Measurements from ENCODE around the gene LHX3. TPM values are rescaled to one million over a fixed set of nuclear protein-coding genes. Genes with fewer than 3 reads are reported as not detected.

Gene LHX3
- total RNA-seq, 2 experiments from 2014 or later, result 0.08 TPM; not detected in 1

- Mint-ChIP-seq H3K27me3 (peaks cover 22% of the 10 kb centered on the region), H3K27ac (no peak overlapping the region), H3K4me1 (no peaks in the 10 kb centered on the region), H3K36me3 (ENCODE audit: low read depth) (no peaks in the 10 kb centered on the region), H3K4me3 (no peak overlapping the region), H3K9me3 (no peaks in the 10 kb centered on the region)
- POLR2A ChIA-PET, result no interaction called here
- no peak for DNase-seq
- CTCF ChIA-PET, result no interaction called here
These were observed 17.7 kb downstream of the LHX3 start for GRCh38 chr9:136187197-136187596.

DNA sequence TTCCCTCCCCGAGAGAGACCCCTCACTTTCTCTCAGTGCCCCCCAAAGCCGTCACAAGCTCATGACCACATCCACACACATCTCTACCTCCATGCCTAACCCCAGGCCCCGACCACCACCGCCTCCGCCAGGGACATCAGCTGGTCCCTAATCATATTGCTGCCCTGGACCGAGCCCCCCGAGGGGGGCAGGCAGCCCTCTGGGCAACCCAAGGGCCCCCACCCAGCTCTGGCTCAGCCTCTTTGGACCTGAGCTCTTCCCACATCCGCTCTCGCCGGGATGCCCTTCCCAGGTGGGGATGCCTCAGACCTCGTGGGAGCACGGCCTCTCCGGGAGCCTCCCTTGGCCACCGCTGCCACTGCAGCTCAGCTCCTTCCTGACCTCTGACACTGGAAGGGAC is 18.5 kb downstream of the LHX3 start:
- POLR2A ChIA-PET, result no interaction called here
- Mint-ChIP-seq H3K36me3 (ENCODE audit: low read depth) (no peaks in the 10 kb centered on the region), H3K4me3 (no peak overlapping the region), H3K27ac (no peak overlapping the region), H3K27me3 (peaks cover 15% of the 10 kb centered on the region), H3K4me1 (no peaks in the 10 kb centered on the region), H3K9me3 (no peaks in the 10 kb centered on the region)
- CTCF ChIA-PET, result interaction anchor here (1.0 kb wide), 1 partner anchor 93 kb away, joined by 3 read pairs; no protein-coding TSS in a partner anchor
- DNase-seq, result no peak

GRCh38 chr9:136185596-136186366 is 19.1 kb downstream of the LHX3 start:
- H3K27ac Mint-ChIP-seq, result no peak overlapping the region

GRCh38 chr9:136185066-136185465 is 19.9 kb downstream of the LHX3 start:
- no peak overlapping the region for H3K27ac Mint-ChIP-seq
- peaks cover 2% of the 10 kb centered on the region for H3K27me3 Mint-ChIP-seq
- no peak for DNase-seq
- ChIA-PET POLR2A (no interaction called here), CTCF (no interaction called here)
- H3K36me3 Mint-ChIP-seq (ENCODE audit: low read depth), result no peaks in the 10 kb centered on the region
- H3K4me1 Mint-ChIP-seq, result no peaks in the 10 kb centered on the region
- H3K4me3 Mint-ChIP-seq, result no peak overlapping the region
- H3K9me3 Mint-ChIP-seq, result no peaks in the 10 kb centered on the region

More at GRCh38 chr9:136185596-136186366, 19.1 kb downstream of the LHX3 start:
- no peak for DNase-seq
- H3K27me3 Mint-ChIP-seq, result peaks cover 9% of the 10 kb centered on the region
- no peaks in the 10 kb centered on the region for H3K36me3 Mint-ChIP-seq (ENCODE audit: low read depth)
- CTCF ChIA-PET, result interaction anchor here (1.0 kb wide), 1 partner anchor 93 kb away, joined by 3 read pairs; no protein-coding TSS in a partner anchor
- POLR2A ChIA-PET, result no interaction called here
- H3K9me3 Mint-ChIP-seq, result no peaks in the 10 kb centered on the region
- H3K4me3 Mint-ChIP-seq, result no peak overlapping the region
- H3K4me1 Mint-ChIP-seq, result no peaks in the 10 kb centered on the region

GRCh38 chr9:136182850-136183422 is 22.0 kb downstream of the LHX3 start:
- H3K27ac Mint-ChIP-seq, result no peak overlapping the region
- no peaks in the 10 kb centered on the region for H3K4me1 Mint-ChIP-seq
- ChIA-PET CTCF (no interaction called here), POLR2A (no interaction called here)
- DNase-seq, result no peak
- no peaks in the 10 kb centered on the region for H3K9me3 Mint-ChIP-seq
- peaks cover 2% of the 10 kb centered on the region for H3K27me3 Mint-ChIP-seq
- no peaks in the 10 kb centered on the region for H3K36me3 Mint-ChIP-seq (ENCODE audit: low read depth)
- no peak overlapping the region for H3K4me3 Mint-ChIP-seq

- Mint-ChIP-seq H3K27me3 (peaks cover 2% of the 10 kb centered on the region), H3K36me3 (ENCODE audit: low read depth) (no peaks in the 10 kb centered on the region), H3K9me3 (no peaks in the 10 kb centered on the region), H3K27ac (no peak overlapping the region), H3K4me1 (no peaks in the 10 kb centered on the region), H3K4me3 (no peak overlapping the region)
- CTCF ChIA-PET, result no interaction called here
- DNase-seq, result no peak
- POLR2A ChIA-PET, result no interaction called here
These were observed 22.5 kb downstream of the LHX3 start for GRCh38 chr9:136182420-136182787.

GRCh38 chr9:136181784-136182419 is 23.0 kb downstream of the LHX3 start:
- Mint-ChIP-seq H3K27me3 (peaks cover 2% of the 10 kb centered on the region), H3K27ac (no peak overlapping the region), H3K4me1 (no peaks in the 10 kb centered on the region), H3K36me3 (ENCODE audit: low read depth) (no peaks in the 10 kb centered on the region), H3K4me3 (no peak overlapping the region), H3K9me3 (no peaks in the 10 kb centered on the region)
- CTCF ChIA-PET, result no interaction called here
- DNase-seq, result no peak
- POLR2A ChIA-PET, result no interaction called here

- peaks cover 2% of the 10 kb centered on the region for H3K27me3 Mint-ChIP-seq
- no peaks in the 10 kb centered on the region for H3K36me3 Mint-ChIP-seq (ENCODE audit: low read depth)
- H3K9me3 Mint-ChIP-seq, result no peaks in the 10 kb centered on the region
- H3K4me3 Mint-ChIP-seq, result no peak overlapping the region
- no peaks in the 10 kb centered on the region for H3K4me1 Mint-ChIP-seq
- ChIA-PET POLR2A (no interaction called here), CTCF (no interaction called here)
- no peak overlapping the region for H3K27ac Mint-ChIP-seq
- no peak for DNase-seq
These were observed 24.3 kb downstream of the LHX3 start for GRCh38 chr9:136180586-136180985.

- no peaks in the 10 kb centered on the region for H3K4me1 Mint-ChIP-seq
- CTCF ChIA-PET, result no interaction called here
- H3K36me3 Mint-ChIP-seq (ENCODE audit: low read depth), result no peaks in the 10 kb centered on the region
- POLR2A ChIA-PET, result no interaction called here
- no peak overlapping the region for H3K27ac Mint-ChIP-seq
- H3K4me3 Mint-ChIP-seq, result no peak overlapping the region
- DNase-seq, result no peak
- H3K27me3 Mint-ChIP-seq, result peaks cover 2% of the 10 kb centered on the region
- H3K9me3 Mint-ChIP-seq, result no peaks in the 10 kb centered on the region
These were observed 25.2 kb downstream of the LHX3 start for GRCh38 chr9:136179761-136180160.

- no peaks in the 10 kb centered on the region for H3K27me3 Mint-ChIP-seq
- no peaks in the 10 kb centered on the region for H3K36me3 Mint-ChIP-seq (ENCODE audit: low read depth)
- CTCF ChIA-PET, result no interaction called here
- POLR2A ChIA-PET, result no interaction called here
- H3K4me3 Mint-ChIP-seq, result no peak overlapping the region
- no peaks in the 10 kb centered on the region for H3K9me3 Mint-ChIP-seq
- no peaks in the 10 kb centered on the region for H3K4me1 Mint-ChIP-seq
- no peak for DNase-seq
- no peak overlapping the region for H3K27ac Mint-ChIP-seq
These were observed 25.8 kb downstream of the LHX3 start for GRCh38 chr9:136179101-136179616.

DNA sequence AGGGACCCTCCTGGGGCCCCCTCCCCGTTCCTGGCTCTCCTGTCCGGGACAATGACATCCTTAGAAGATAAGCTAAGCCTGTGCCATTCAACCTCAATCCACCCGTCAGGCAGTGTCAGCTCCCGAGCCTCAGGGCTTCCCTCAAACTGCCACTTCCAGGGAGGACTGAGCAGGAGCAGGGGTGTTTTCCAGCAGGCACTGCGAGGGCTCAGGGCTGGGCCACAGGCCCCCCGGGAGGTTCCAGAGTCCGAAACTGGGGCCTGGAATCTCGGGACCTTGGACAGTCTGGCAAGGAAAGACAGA is 26.2 kb downstream of the LHX3 start:
- POLR2A ChIA-PET, result no interaction called here

DNA sequence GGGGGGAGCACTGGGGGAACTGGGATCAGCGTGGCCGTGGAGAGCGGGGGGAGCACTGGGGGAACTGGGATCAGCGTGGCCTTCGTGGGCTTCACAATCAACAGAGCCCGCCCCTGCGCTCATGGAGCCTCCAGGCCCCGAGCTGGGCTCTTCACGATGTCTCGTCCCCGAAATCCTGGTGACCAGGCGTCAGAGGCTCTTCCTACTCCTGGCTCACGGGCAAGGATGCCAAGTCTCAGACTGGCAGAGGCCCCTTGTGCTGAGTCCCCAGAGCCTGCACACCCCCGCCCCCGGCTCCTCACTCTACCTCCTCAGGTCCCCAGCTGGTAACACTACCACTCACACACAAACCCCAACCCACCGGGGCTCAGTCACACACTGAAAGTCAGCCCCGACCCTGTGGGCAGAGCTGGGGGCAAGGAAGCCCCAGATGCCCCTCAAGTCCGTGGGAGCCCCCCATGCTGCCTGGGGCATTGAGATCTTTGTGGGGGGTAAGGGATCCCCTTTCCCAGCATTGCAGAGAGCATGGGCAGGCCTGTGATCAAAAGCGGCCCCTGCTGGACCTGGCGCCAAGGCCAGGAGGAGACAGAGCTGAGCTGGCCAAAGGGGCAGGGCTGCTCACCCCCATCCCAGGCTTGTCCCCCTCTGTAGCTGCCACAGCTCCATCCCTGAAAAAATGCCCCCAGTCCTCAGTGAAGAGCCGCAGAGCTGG is 26.7 kb downstream of the LHX3 start:
- no peaks in the 10 kb centered on the region for H3K36me3 Mint-ChIP-seq (ENCODE audit: low read depth)
- POLR2A ChIA-PET, result no interaction called here
- CTCF ChIA-PET, result no interaction called here
- no peaks in the 10 kb centered on the region for H3K4me1 Mint-ChIP-seq
- no peak for DNase-seq
- H3K27me3 Mint-ChIP-seq, result no peaks in the 10 kb centered on the region
- no peak overlapping the region for H3K4me3 Mint-ChIP-seq
- peaks cover 1% of the 10 kb centered on the region for H3K9me3 Mint-ChIP-seq
- no peak overlapping the region for H3K27ac Mint-ChIP-seq

More for the DNA sequence above, 26.2 kb downstream of the LHX3 start:
- Mint-ChIP-seq H3K4me3 (no peak overlapping the region), H3K27me3 (no peaks in the 10 kb centered on the region), H3K9me3 (no peaks in the 10 kb centered on the region), H3K36me3 (ENCODE audit: low read depth) (no peaks in the 10 kb centered on the region), H3K27ac (no peak overlapping the region), H3K4me1 (no peaks in the 10 kb centered on the region)
- DNase-seq, result no peak
- CTCF ChIA-PET, result no interaction called here

- Mint-ChIP-seq H3K36me3 (ENCODE audit: low read depth) (no peaks in the 10 kb centered on the region), H3K9me3 (peaks cover 2% of the 10 kb centered on the region), H3K27me3 (no peaks in the 10 kb centered on the region), H3K27ac (no peak overlapping the region), H3K4me3 (no peak overlapping the region), H3K4me1 (no peaks in the 10 kb centered on the region)
- DNase-seq, result no peak
- ChIA-PET POLR2A (no interaction called here), CTCF (no interaction called here)
These were observed 27.7 kb downstream of the LHX3 start for GRCh38 chr9:136177224-136177623.
